Activated naive CD4-positive, alpha-beta T cell treated with anti-CD3 and anti-CD28 coated beads, Interleukin-2, amount 50 U/mL, for 72 hours (primary cell): ENCODE data around the gene OR2D2. TPM values are rescaled to one million over a fixed set of nuclear protein-coding genes. Genes with fewer than 3 reads are reported as not detected.
A peak's percentile ranks its signal among the peaks of the same experiment; 100 is the strongest.
"Not testable (repeated sequence)": the region's sequence is repeated elsewhere in the genome, so short reads cannot be mapped to it uniquely, and the experiment has no call there.

Experiments
- ATAC-seq, 2 donors: fragments of 150-1000 bp; cut with Tn5 transposase; 2 replicates each; pipeline ENCODE4 v1.10.0; 2021; ENCODE audit warnings: mild to moderate bottlenecking in 2 of 2, moderate library complexity in 2 of 2
- DNase-seq, 2 donors: peaks; one replicate each; pipeline ENCODE4 v3.0.0; 2021 to 2022; ENCODE audit warnings: low spot score in 2 of 2
- H3K27ac Mint-ChIP-seq, 2 donors: one replicate each; pipeline ENCODE4 v1.8.0; 2022; ENCODE audit warnings: mild to moderate bottlenecking in 2 of 2, mixed read lengths in 2 of 2
- H3K36me3 Mint-ChIP-seq, 2 donors: one replicate each; pipeline ENCODE4 v1.8.0; 2022; ENCODE audit warnings: mixed read lengths in 2 of 2
- H3K9me3 Mint-ChIP-seq, 2 donors: one replicate each; pipeline ENCODE4 v1.8.0; 2022; ENCODE audit warnings: mixed read lengths in 2 of 2
- total RNA-seq, 2 donors: library from RNA; stranded (reverse); gene quantifications; one replicate each; pipeline ENCODE4 v1.2.3, GENCODE V29; 2022

OR2D2 gene
- total RNA-seq, result under 1 TPM in 1 of 2 donors, not detected in 1; 0.37 TPM

DNA sequence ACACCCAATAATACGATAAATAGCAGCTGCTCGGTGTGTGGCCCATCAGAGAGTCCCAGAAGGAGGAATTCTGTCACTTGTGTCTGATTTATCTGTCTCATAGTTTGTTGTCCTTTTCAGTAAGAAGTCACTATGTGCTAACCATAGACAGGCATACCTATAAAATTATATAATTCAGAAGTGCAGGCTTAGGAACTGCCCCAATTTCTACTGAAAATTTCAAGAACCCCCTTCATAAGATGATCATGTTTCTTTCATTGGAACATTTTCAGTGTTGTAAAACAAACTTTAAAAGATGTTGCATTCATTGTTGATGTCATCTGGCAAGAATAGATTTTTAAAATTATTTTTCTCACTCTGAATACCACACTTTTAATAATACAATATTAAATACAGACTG, at the start of gene OR2D2:
OR2D2 (minus strand) TSS at position 101 of the 400 bp plus-strand sequence; CDS start at position 101, 0 bp downstream.
- Mint-ChIP-seq H3K36me3 (no peaks in the 10 kb centered on the region), H3K9me3 (no peaks in the 10 kb centered on the region), H3K27ac (no peak within 1 kb of the TSS)
- DNase-seq, result no peak
- ATAC-seq, result no peak

GRCh38 chr11:6941970-6942369, 49.7 kb upstream of the OR2D2 start:
- no peak for ATAC-seq
- Mint-ChIP-seq H3K27ac (no peak overlapping the region), H3K9me3 (no peaks in the 10 kb centered on the region)

DNA sequence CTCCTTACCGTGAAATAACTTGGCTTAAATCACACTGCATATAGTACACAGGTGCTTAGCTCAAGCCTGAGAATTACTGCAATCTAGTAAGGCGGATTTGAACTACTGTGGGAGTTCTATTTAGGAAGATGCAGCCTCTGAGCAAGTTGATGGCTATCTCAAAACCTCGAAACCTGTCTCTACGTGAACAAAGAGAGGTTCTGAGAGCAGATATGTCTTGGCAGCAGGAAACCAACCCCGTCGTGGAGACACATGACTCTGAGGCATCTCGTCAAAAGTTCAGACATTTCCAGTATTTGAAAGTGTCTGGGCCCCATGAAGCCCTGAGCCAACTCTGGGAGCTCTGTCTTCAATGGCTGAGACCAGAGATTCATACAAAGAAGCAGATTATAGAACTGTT, 39.8 kb upstream of the OR2D2 start:
- H3K27ac Mint-ChIP-seq, result no peak overlapping the region
- no peak for DNase-seq
- H3K9me3 Mint-ChIP-seq, result no peaks in the 10 kb centered on the region
- no peaks in the 10 kb centered on the region for H3K36me3 Mint-ChIP-seq
- ATAC-seq, result peak in 1 of 2 donors; percentile 49

More at GRCh38 chr11:6941970-6942369, 49.7 kb upstream of the OR2D2 start:
- H3K36me3 Mint-ChIP-seq, result no peaks in the 10 kb centered on the region
- DNase-seq, result no peak

DNA sequence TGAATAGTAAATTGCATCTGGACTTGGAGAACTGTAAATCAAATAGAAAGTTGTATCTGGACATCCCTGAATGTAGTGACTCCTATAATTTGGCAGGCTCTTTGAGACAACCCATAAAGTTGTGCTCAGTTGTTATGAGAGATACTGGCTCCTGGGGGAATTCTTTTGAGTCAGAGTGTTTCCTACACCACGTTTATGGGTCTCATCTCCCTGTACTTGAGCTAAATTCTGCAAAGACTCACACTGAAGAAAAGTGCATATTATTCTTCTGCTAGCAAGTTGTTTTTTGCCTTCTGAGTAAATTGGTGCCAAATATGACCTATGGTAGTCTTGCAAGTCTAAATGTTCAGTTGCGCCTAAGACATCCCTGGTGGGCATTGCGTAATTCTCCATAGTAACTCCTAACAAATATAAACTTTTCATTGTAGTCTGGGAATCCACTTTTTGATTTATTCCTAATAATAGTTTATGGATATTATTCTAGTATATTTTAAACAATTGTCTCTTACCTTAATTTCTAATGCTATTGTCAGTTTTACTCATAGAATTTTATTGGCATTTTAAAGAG, 38.9 kb upstream of the OR2D2 start:
- ATAC-seq (no peak), DNase-seq (no peak)
- H3K36me3 Mint-ChIP-seq, result peaks cover 4% of the 10 kb centered on the region in 2 donors
- no peaks in the 10 kb centered on the region for H3K9me3 Mint-ChIP-seq
- no peak overlapping the region for H3K27ac Mint-ChIP-seq

GRCh38 chr11:6928916-6929315, 36.6 kb upstream of the OR2D2 start:
- DNase-seq (no peak), ATAC-seq (no peak)
- Mint-ChIP-seq H3K36me3 (peaks cover 9 to 11% of the 10 kb centered on the region in 2 donors), H3K9me3 (peaks cover 0 to 3% of the 10 kb centered on the region in 2 donors), H3K27ac (no peak overlapping the region)

DNA sequence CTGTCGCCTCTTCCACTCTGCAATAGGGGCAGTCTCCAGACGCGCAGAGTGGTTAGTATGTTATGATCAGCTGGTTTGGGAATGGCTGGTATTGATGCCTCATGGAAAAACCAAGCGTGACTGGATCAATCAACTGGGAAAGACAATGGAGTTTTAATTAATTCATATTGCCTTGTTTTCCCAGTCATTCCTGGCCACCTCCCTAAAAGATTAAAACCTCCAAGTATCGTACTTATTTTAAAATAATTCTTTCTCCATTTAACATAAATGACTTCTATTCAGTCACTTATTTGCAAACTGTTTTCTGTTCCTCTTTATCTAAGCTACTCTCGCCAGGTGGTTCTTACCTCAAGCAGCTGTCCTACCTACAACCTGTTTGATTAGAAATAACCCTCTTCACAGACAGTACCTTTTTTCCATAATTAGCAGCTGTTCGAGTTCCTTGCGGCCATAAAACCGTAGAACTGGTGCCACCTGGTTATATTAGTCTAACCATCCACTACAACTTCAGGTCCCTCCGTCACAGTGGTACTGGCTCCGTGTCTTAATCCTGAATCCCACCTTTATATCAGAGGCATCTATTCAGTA, 34.8 kb upstream of the OR2D2 start:
- H3K36me3 Mint-ChIP-seq, result peaks cover 9 to 11% of the 10 kb centered on the region in 2 donors
- DNase-seq (no peak), ATAC-seq (no peak)
- peak overlapping the region in 1 of 2 donors; percentile 82 for H3K27ac Mint-ChIP-seq
- H3K9me3 Mint-ChIP-seq, result peaks cover 0 to 3% of the 10 kb centered on the region in 2 donors

GRCh38 chr11:6926208-6927029, 34.1 kb upstream of the OR2D2 start, which contains the start of gene ZNF215:
TSS of gene ZNF215 (plus strand) at chr11:6926426. CDS start at chr11:6932273, 5,847 bp downstream.
- peak within 1 kb of the TSS; percentile 66 to 82 for H3K27ac Mint-ChIP-seq
- ATAC-seq, result peak; percentile 77 to 85

DNA sequence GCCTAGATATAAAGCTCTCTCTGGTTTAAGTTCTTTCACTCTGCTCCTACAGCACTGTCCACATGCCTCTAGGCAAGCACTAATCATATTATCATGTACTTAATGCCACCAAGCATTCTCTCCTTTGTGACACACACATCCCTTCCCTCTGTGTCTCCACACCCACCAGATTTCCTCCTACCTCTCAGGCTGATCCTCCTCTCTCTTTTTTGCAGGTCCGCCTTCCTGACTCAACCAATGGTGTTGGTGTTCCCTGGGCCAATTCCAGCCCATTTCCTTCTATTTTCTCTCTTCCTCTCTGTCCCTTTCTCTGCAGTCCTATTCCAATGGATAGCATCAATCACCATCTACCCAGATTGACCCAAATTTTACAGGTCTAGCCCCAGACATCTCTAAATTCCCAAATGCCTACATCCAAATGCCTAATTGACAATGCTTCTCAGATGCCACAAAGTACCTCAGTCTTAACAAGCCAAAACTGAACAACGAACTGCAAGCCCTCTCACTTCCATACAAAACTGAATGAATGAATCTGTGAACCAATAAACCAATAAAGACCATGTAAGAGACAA, 33.4 kb upstream of the OR2D2 start:
- Mint-ChIP-seq H3K9me3 (peaks cover 0 to 3% of the 10 kb centered on the region in 2 donors), H3K27ac (peak overlapping the region in 1 of 2 donors; percentile 82), H3K36me3 (peaks cover 9 to 11% of the 10 kb centered on the region in 2 donors)
- DNase-seq, result no peak
- ATAC-seq, result peak in 1 of 2 donors; percentile 23

More at GRCh38 chr11:6926208-6927029, 34.1 kb upstream of the OR2D2 start, which contains the start of gene ZNF215:
- H3K9me3 Mint-ChIP-seq, result peaks cover 0 to 3% of the 10 kb centered on the region in 2 donors
- DNase-seq, result peak; percentile 32 to 60
- peaks cover 9 to 11% of the 10 kb centered on the region in 2 donors for H3K36me3 Mint-ChIP-seq

- DNase-seq (no peak), ATAC-seq (no peak)
- peaks cover 9 to 11% of the 10 kb centered on the region in 2 donors for H3K36me3 Mint-ChIP-seq
- peaks cover 0 to 3% of the 10 kb centered on the region in 2 donors for H3K9me3 Mint-ChIP-seq
- no peak overlapping the region for H3K27ac Mint-ChIP-seq
Measured at GRCh38 chr11:6925007-6925577, 32.8 kb upstream of the OR2D2 start.

DNA sequence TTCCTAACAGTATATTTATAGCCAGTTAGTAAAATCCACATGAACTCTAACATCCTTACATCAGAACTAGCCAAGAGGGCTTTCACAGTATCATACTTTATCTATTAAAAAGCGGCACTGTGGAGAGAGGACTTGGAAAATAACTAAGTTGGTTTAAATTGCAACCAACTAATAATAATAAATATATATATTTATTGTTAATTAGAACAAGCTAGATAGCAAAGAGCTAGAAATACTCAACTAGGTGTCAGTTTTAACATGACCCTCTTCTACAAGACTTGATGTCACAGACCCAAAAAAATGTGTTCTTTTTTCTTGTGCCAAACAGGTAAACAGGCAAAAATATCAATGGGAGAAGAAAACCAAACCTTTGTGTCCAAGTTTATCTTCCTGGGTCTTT, 28.4 kb upstream of the OR2D2 start, which contains the start of gene OR2D3:
OR2D3 (plus strand) TSS at position 301 of the 400 bp plus-strand sequence; CDS start at position 301, 0 bp downstream.
- peaks cover under 1 to 1% of the 10 kb centered on the region in 2 donors for H3K36me3 Mint-ChIP-seq
- no peak for DNase-seq
- H3K9me3 Mint-ChIP-seq, result no peaks in the 10 kb centered on the region
- no peak for ATAC-seq
- no peak within 1 kb of the TSS for H3K27ac Mint-ChIP-seq

GRCh38 chr11:6919698-6920097, 27.4 kb upstream of the OR2D2 start:
- Mint-ChIP-seq H3K36me3 (no peaks in the 10 kb centered on the region), H3K27ac (no peak overlapping the region), H3K9me3 (no peaks in the 10 kb centered on the region)
- DNase-seq, result no peak
- ATAC-seq, result no peak

GRCh38 chr11:6911948-6912347, 19.6 kb upstream of the OR2D2 start:
- DNase-seq (no peak), ATAC-seq (no peak)

DNA sequence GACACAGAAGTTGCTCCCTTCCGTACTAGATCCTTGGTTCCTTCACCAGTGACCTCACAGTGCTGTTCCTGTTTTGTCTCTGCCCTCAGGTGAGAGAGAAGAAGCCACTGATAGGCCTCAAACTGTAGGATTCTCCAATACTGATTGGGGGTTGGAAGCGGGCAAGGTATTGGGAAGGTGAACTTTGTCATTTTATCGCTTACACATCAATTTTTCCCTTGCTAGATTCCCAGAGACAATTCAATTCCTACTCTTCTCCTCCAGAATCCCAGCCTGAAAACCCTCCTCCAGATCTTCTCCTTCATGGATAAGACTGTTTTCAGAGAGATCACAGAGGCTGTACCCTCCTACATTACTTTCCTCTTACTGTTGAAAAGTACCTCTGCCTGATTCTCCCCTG, 19.1 kb upstream of the OR2D2 start:
- Mint-ChIP-seq H3K36me3 (no peaks in the 10 kb centered on the region), H3K27ac (no peak overlapping the region), H3K9me3 (no peaks in the 10 kb centered on the region)
- ATAC-seq (no peak), DNase-seq (no peak)

More at GRCh38 chr11:6911948-6912347, 19.6 kb upstream of the OR2D2 start:
- Mint-ChIP-seq H3K27ac (no peak overlapping the region), H3K9me3 (no peaks in the 10 kb centered on the region), H3K36me3 (no peaks in the 10 kb centered on the region)

- not testable (repeated sequence) for H3K9me3 Mint-ChIP-seq, ATAC-seq, H3K36me3 Mint-ChIP-seq, DNase-seq, H3K27ac Mint-ChIP-seq
Measured at GRCh38 chr11:6904804-6905203, 12.5 kb upstream of the OR2D2 start.

DNA sequence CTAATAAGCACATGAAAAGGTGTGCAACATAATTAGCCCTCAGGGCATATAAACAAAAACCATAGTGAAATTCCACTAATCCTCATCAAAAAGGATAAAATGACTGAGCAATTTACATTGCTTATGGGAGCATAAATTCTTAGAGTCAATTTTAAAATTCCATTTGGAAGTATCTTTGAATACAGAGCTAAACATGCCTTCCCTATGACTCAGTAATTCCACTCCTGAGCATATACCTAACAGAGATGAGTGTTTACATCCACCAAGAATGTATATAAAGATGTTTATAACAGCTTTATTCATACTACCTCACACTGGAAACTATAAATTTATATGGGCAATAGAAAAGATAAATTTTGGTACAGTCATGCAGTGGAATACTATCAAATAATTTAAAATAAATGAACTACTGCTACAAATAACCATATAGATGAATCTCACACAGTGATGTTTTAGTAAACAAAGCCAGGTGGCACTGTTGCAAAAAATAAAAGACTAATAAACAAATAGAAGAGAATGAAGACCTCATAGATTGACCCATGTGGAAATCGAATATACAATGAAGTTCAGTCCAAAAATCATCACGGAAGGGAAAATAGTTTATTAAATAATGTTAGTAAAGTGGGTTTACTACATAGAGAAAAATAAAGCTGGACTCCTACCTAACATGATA, 8.2 kb upstream of the OR2D2 start:
- DNase-seq (no peak), ATAC-seq (no peak)
- no peaks in the 10 kb centered on the region for H3K36me3 Mint-ChIP-seq
- H3K27ac Mint-ChIP-seq, result no peak overlapping the region
- H3K9me3 Mint-ChIP-seq, result no peaks in the 10 kb centered on the region

DNA sequence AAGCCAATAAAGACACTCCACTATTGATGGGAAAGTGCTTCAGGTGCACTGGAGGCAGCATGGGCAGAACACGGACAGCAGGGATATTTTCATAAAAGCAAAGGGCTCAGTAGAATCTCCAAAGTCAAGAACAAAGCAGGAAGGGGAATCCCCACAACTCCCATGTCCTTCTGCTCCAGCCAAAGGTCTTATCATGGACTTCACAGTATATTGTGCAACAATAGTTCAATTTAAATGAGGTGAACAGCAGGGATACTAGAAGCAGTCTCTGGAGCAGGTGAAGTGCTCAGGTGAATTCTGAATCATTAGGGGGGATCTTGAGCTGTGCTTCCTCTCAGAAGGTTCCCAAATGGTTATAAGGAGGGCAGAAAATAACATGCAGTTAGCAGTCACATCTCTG, 6.6 kb upstream of the OR2D2 start:
- DNase-seq (no peak), ATAC-seq (no peak)
- Mint-ChIP-seq H3K27ac (no peak overlapping the region), H3K36me3 (no peaks in the 10 kb centered on the region), H3K9me3 (no peaks in the 10 kb centered on the region)
